ENCODE measurements around the gene LRRC23.

DNA sequence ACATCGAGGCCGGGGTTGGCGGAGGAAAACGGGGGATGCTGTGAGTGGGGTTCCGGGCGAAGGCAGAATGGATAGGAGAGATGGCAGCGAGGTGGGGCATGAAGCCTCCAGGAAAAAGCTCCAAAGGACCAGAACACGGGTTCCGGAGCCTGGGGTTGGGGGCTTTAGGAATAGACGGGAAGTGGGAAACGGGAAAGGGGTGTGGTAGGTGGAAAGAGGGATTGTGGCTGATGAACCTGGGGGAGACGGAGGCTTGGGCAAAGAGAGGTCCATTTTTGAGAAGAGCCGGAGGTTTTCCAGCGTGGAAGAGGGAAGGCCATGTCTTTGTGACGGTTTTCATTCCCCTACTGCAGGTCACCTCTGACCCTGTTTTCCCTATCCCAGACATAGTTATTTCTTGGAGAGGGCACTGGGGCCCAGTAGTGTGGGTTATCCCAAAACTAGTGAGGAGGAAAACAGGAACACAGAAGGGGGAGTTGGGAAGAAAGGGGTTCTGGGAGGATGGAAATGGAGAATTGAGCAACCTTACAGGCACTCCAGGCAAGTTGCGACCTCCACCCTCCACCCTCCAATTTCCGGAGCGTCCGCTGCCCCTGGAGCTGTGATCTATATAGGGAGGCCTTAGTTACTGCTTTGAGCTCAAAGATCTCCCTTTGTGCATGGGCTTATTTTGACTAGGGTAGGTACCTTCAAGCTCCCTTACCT lies 24.2 kb downstream of the LRRC23 start:
- TF ChIP-seq POLR2A (IDR thresholded peaks at IDR 0.05), result no peak
- TF ChIP-seq, protein P1, sequence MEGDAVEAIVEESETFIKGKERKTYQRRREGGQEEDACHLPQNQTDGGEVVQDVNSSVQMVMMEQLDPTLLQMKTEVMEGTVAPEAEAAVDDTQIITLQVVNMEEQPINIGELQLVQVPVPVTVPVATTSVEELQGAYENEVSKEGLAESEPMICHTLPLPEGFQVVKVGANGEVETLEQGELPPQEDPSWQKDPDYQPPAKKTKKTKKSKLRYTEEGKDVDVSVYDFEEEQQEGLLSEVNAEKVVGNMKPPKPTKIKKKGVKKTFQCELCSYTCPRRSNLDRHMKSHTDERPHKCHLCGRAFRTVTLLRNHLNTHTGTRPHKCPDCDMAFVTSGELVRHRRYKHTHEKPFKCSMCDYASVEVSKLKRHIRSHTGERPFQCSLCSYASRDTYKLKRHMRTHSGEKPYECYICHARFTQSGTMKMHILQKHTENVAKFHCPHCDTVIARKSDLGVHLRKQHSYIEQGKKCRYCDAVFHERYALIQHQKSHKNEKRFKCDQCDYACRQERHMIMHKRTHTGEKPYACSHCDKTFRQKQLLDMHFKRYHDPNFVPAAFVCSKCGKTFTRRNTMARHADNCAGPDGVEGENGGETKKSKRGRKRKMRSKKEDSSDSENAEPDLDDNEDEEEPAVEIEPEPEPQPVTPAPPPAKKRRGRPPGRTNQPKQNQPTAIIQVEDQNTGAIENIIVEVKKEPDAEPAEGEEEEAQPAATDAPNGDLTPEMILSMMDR (IDR thresholded peaks at IDR 0.05), result no peak

Data from breast epithelium (tissue), 3 donors.